Left renal cortex interstitium (tissue), 4 donors: Measurements from ENCODE around the gene CWC27. TPM values are rescaled to one million over a fixed set of nuclear protein-coding genes. Genes with fewer than 3 reads are reported as not detected.

Experiments used
- DNase-seq, 4 donors: peaks; one replicate each; pipeline ENCODE4 v3.0.0-alpha.2; 2013; ENCODE audit warnings: low read depth in 4 of 4, low spot score in 2 of 4, missing footprints in 1 of 4
- polyA plus RNA-seq, 4 donors: library from polyadenylated mRNA; unstranded; fragments of 120-200 nt; gene quantifications; one replicate each; pipeline ENCODE4 v1.2.1, GENCODE V29; 2013; ENCODE audit not compliant: insufficient read length in 4 of 4

Gene CWC27, protein sequence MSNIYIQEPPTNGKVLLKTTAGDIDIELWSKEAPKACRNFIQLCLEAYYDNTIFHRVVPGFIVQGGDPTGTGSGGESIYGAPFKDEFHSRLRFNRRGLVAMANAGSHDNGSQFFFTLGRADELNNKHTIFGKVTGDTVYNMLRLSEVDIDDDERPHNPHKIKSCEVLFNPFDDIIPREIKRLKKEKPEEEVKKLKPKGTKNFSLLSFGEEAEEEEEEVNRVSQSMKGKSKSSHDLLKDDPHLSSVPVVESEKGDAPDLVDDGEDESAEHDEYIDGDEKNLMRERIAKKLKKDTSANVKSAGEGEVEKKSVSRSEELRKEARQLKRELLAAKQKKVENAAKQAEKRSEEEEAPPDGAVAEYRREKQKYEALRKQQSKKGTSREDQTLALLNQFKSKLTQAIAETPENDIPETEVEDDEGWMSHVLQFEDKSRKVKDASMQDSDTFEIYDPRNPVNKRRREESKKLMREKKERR
- 10 to 100 TPM; 34.6 to 44.5 (median 37.2) TPM for polyA plus RNA-seq

DNA sequence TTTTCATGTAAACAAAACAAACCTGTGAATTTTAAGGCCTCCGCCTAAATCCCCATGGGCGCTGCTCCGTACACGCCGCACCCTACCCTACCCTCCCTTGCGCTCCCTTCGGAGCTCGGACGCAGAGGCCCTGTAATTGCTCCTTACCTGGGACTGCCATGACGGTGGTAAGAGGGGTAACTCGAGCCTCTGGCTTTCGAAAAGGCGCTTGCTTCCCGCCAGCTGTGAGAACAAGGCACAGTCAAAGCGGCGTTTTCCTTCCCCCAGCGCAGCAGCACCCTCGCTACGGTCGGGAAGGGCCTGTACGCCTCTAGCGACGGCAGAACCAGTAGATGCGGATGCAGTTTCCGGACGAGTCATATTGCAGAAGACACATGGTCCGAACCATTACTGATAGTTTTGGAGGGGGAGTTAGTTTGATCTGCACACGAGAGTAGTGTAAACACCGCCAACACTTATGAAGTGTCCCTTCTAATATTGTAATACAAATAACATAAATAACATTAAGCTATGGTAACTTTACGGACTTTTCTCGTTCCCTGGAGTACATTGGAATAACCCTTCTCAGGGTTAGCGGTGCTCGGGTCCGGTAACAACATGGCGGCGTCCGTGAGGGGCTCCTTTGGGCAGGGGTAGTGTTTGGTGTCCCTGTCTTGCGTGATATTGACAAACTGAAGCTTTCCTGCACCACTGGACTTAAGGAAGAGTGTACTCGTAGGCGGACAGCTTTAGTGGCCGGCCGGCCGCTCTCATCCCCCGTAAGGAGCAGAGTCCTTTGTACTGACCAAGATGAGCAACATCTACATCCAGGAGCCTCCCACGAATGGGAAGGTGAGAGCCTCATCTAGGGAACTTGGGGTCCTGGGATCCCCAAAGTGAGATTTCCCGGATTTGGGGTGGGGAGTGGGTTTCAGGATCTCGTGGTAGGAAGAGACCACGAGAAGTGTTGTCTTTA is at the start of gene CWC27, which contains the start of gene SREK1IP1:
Gene CWC27 (plus strand): TSS at position 573 of the 955 bp plus-strand sequence. CDS start 217 bp downstream, at position 790.
Gene SREK1IP1 (minus strand): TSS at position 334 of the 955 bp plus-strand sequence. CDS start 174 bp downstream, at position 160.
- peak; percentile 83 to 95 (median 88) for DNase-seq

DNA sequence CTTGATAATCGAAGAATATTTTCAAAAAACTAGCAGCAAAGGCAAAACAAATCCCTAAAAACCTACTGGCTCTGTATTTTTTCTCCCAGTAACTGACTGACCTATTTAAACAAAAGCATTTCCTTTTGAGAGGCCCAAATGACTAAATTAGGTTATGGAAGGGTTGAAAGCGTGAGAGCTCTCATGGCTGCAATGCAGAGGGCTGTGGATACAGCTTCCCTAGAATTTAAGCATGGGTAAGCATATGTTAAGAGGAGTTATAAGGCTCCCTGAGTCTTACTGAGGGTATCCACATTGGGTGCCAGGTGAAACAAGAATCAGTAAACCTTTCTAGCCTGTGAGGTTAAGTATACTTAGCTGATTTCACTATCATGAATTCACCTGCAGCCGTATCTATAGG is 46.1 kb upstream of the CWC27 start:
- DNase-seq = no peak

DNA sequence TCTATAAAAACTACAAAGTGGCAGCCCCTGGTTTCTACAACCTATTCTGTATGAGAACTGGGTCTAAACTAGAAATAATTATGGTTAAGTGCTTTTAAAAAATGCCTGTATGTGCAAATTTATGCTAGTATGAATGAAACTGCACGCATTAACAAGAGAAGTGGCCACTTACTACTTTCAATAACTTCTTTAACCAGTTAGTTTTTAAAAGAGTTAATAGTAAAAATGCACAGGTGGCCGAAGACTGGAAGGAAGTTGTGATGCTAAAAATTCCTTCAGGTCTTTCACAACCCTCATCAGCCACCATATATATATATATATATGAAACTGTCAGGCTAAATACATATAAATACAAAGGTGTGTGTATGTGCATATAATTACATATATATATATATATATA is 41.6 kb upstream of the CWC27 start:
- DNase-seq = no peak

DNA sequence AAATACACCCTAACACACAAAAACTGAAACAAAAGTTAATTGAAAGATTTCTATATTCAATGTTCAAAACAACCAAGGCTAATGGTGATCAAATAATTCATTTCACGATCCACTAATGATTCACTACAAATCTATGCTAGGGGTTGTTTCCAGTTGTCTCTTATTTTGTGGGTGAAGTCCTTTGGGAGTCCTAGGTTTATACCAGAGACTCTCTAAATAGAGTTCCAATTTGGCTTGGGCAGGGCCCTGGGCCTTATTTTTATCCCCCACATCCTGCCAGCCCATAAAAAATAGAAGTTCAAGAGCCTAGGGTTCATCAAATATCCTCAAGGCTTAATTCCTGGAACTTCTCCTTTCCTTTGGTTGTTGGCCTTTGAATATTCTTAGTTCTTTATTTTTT is 26.3 kb upstream of the CWC27 start:
- DNase-seq = no peak

DNA sequence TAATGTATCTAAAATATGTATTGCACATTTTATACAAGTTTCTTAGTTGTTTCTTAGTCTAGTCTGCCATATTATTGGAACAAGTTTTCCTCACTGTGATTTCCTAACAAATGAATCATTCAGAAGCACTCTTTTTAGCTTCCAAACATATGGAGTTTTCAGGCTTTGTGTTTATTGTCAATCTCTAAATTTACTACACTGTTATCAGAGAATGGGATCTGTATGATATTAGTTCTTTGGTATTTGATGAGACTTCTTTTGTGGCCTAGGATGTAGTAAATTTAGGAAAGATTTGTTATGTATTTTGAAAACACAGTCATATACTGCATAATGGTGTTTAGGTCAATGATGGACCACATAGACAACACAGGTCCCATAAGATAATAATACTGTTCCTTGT is 25.9 kb upstream of the CWC27 start:
- no peak for DNase-seq

DNA sequence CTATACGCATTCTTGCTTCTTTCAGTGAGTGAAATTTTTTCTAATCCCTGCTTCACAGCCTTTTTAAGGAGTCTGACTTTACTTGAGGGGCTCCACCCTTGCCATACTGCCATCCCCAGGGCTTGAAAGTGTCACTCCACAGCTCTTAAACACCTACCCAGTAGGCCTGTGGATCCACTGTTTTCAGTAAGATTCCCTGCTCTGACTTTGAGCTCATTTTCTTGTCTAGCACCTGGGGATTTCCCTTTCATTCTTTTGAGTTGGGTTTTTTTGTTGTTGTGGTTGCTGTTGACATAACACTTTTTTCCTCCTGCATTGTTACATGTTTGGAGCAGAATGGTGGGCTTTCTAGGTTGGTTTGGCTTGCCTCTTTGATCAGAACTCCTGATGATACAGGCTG is 23.8 kb upstream of the CWC27 start:
- no peak for DNase-seq

DNA sequence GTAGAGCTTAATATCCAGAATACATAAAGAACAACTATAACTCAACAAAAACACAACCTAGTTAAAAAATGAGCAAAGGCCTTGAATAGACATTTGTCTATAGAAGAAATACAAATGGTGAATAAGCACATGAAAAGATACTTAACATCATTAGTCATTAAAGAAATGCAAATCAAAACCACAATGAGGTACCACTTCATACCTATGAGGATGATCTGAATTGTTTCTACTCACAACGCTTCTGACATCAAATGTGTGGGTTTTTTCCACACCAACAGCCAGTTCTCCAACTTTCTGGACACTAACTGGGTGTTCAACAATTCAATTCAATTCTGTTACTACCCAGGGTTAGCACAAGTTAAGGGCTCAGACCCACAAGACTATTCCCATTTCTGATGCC is 22.3 kb upstream of the CWC27 start:
- DNase-seq = no peak

DNA sequence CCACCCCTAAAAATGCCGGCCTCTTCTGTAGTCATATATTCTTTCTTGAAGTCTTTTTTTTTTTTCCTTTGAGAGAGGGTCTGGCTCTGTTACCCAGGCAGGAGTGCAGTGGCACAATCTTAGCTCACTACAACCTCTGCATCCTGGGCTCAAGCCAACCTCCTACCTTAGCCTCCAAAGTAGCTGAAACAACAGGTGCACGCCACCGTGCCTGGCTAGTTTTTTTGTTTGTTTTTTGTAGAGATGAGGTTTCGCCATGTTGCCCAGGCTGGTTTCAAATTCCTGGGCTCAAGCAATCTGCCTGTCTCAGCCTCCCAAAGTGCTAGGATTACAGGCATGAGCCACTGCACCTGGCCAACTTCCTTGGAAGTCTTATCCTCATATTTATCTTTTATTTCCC is 19.3 kb upstream of the CWC27 start:
- no peak for DNase-seq

DNA sequence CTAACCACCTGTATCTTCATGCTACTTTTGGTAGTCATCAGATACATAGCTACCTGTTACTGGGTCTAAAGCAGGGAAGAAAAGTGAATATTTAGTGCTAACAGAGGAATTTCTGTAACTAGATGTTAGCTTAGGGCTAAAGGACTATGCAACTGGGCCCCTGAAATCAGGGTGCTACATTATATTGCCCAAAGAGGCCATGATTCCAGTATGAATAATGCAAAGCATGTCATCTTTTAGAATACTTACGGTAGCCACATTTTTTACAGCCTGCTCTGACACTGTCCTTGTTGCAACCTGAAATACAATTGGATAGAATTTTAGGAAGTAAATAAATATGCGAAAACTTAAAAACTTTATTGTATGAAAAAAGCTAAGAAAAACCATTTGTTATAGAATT is 14.7 kb upstream of the CWC27 start:
- no peak for DNase-seq

DNA sequence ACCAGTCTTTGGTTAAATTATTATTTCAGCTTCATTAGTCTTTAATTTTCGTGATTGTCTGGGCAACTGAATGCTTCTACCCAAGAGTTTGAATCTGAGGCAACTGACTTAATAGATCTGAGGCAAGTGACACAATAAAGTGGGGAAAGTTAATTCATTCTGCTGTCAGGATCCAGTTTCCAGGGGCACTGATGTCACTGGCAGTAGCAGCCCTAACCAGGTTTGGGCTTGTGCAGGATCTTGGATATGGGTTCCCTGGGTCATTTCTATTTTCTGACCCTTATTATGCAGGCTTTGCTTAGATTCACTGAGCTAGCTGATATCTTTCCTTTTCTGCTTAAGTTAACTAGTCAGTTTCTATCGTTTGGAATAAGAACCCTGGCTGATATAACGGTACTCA is 9.8 kb upstream of the CWC27 start:
- no peak for DNase-seq

DNA sequence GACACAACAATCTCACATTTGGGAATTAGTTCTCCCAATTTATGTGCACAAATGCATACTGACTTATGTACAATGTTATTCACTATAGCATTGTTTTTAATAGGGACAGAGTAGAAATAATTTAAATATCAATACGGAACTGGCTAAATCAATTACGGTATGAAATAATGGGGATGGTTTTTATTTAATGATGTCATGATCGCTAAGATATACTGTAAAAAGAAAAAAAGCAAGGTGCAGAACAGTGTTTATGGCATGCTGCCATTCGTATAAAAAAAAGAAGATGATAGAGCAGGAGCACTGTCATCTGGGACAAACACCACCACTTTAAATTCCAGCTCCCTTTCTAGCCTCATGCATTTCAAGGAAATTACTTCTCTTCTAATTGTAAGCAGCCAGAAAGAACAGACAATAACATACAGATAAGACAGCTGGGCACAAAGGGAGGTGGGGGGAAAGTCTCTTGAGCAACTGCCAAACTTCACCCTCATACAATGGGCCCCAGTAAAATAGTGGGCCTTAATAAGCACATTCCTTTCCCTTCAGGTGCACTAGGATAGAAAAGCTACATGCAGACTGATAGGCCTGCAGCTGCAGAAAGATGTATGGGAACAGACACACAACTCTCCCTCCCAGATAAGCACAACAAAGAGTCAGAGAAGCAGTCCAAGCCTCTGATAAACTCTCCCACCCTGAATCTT is 8.6 kb upstream of the CWC27 start:
- DNase-seq = no peak

DNA sequence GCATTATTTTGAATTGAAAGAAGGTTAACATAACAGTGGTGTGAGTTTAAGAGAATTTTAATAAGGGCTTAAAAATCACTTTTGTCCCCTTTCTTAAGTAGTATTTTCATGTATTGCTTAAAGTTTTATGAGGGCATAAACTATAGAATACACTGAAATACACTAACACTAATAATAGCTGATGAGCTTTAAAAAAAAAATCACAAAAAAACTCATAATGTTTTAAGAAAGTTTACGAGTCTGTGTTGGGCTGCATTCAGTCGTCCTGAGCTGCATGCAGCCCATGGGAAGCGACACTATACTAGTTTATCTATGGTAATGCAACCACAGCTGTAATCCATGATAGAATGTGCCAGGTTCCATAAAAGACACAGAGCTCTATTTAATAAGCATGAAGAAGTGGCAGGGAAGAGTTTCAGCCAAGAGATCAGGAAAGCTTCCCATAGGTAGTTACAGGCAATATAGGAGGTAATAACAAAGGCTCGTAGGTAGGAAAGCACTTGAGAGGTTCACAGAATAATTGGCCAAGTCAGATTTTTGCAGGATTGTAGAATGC is 4.7 kb upstream of the CWC27 start:
- DNase-seq = no peak

DNA sequence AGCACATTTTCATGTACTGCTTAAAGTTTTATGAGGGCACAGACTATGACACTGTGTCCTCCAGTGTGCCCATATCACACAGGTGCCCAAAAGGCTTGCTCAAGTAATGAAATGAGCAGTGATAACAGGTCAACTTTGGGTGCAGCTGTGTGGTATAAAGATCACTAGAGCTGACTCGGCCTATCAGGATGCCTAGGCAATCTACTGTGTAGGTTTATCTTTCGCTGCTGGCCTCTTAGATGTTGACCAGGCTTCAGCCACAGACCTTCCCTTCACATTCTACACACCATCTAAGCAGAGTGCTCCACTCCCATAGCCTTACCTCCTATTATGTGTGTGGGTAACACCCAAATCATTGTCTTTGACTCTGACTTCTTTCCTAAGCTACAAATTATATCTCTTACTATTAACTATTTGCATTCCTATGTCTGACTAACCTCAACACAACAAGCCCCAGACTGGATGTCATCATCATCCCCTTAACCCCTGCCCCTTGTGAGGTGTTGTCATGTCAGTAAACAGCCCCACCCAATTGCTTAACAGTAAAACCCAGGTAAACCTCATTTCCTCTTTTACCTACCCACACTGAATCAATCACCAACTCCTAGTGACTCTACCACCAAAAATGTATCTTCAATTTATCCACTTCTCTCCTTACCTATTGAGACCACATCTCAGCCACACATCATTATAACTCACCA is 2.8 kb upstream of the CWC27 start:
- no peak for DNase-seq

DNA sequence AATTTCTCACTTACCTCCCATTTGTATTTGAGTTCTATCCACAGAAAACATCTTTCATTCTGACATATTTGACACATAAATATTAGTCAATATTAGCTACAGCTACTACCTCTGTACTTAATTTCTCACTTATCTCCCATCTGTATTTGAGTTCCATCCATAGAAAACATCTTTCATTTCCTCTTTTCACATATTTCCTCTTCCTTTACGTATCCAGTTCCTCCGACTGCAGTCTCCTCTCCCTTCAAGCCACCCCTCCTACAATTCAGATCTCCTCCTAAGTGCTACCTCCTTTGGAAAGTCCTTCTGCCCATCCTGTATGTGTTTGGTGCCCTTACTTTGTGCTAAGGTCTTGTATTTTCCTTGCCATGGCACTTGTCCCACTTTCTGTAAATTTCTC is 1.8 kb upstream of the CWC27 start:
- no peak for DNase-seq

DNA sequence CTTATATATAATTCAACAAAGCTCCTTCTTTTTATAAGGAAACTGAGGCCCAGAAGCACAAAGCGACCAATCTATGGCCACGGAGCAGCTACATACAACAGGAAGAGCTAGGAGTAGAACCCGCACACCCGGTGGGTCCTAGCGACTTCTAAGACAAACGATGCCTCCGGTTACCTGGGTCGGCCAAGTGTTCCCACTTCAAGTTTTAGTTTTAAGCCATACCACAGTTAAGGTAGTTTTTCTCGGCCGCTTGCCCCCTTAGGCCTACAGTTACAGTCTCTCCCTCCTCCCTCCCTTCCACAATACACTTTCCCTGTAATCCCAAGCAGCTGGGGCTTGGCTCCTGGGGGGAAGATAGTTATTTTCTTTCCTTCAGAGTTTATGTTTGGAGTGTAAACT is 772 bp upstream of the CWC27 start:
- DNase-seq = peak in 1 of 4 donors; percentile 86

DNA sequence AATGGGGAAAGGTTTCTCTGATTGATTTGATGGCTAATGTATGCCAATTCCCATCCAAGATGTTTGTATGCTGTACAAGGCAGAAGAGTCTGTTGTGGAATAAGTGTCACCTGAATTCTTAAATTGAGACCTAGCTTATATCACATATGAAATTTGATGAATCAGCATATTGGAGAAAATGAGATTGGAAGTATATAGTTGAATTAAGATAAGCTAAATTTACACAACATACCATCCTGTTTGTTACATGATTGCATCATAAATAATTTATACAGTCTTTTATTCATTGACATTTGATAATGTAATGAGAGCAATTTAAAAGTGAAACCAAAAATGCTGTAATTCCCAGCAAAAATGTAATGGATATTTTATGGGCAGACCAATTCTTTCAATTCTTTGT is 1.1 kb downstream of the CWC27 start:
- no peak for DNase-seq

DNA sequence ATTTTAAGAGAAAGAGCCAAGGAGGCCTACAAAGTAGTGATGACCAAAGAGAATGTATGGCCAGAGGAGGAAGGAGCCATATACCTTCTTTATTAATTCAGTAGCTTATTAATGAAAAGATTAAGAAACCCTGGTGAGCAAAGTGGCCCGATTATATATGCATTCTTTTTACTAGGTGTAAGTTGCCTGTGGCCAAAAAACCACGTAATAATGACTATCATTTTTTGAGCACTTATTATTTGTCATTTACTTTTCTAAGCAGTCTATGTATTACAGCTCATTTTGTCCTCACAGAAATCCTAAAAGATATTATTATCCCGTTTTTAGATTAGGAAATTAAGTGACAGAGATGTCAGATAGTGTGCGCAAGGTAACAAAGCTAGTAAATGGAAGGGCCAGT is 3.0 kb downstream of the CWC27 start:
- DNase-seq = no peak

DNA sequence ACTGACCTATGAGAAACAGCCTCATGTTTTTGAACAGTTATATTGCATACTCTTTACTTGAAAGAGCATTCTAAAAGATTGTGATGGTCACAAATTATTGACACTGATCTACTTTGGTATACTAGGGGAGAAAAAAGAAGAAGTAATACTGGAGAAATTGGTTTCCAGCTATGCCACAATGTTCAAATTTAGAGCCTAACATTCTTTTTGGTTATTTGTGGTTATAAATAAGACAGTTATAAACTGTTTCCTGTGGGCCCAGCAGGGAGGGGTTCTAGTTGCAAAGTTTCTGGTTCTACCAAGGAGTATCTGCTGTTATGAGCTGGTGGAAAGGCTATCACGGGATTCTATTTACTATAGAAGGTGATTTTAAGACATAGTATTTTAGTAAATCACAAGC is 4.8 kb downstream of the CWC27 start:
- DNase-seq = no peak

DNA sequence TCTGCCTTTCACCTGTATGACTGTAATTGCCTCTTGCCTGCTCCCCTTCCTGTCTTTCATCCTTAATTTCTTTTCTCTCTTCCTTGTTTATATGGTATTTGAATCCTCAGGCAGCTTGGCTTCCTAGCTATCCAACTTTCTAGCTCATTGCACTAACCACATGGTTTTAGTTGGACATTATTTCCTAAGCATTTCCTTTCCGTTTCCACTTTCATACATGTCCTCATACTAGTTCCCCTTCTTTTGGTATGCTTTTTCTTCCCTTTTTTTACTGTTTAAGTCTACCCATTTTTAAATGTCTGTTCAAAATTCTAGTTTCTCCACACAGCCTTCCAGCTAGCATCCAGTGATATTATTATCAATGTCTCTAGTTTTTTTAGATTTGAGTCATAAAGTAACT is 6.6 kb downstream of the CWC27 start:
- DNase-seq = no peak
